DMS 273 (cell line): ENCODE results near the gene CTDSP2.
A peak's percentile ranks its signal among the peaks of the same experiment; 100 is the strongest.
"Not testable (repeated sequence)": the region's sequence is repeated elsewhere in the genome, so short reads cannot be mapped to it uniquely, and the experiment has no call there.

Source experiments
- DNase-seq: peaks from one replicate; lab custom pipeline; 2025; ENCODE audit not compliant: unreplicated experiment; lab: John Stamatoyannopoulos, UW

CTDSP2 gene

DNA sequence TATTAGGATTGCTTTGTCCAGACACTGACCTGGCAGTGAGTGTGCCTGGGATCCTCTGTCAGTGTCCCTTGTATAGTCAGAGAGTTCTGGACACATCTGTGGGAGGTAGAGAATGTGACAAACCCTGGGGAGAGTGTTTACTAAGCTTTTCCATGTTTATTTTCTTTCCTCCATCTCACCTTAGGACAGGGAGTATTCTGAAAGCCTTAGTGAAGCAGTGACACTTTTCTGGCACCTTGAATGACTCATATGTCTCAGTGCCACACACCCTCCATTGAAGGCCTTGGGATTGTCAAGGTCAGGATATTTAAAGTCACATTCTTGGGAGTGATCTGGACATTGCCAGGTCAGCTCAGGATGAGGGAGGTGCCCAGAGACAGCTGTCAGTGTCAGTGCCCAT is 34.9 kb upstream of the CTDSP2 start:
- DNase-seq: no peak

DNA sequence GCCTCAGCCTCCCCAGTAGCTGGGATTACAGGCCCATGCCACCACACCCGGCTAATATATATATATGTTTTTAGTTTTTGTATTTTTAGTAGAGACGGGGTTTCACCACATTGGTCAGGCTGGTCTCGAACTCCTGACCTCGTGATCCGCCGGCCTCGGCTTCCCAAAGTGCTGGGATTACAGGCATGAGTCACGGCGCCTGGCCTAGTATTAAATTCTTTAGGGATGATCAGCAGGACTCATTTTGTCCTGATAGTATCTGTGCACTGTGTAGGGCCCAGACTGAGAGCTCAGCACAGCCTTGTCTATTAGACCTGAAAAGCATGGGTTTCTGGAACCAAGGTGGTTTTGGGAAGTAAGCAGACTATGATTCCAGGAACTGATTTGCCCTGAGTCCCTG is 34.5 kb upstream of the CTDSP2 start:
- not testable (repeated sequence) for DNase-seq

DNA sequence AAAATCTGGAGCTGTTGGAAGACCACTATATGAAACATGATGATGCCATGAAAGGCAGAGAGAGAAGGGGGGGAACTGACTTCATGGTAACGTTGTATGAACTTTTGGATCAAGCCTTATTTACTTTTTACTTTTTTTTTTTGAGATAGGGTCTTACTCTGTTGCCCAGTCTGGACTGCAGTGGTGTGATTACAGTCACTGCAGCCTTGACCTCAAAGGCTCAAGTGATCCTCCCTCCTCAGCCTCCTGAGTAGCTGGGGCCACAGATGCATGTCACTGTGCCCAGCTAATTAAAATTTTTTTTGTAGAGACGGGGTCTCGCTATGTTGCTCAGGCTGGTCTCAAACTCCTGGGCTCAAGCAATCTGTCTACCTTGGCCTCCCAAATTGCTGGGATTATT is 31.3 kb upstream of the CTDSP2 start:
- DNase-seq: no peak

DNA sequence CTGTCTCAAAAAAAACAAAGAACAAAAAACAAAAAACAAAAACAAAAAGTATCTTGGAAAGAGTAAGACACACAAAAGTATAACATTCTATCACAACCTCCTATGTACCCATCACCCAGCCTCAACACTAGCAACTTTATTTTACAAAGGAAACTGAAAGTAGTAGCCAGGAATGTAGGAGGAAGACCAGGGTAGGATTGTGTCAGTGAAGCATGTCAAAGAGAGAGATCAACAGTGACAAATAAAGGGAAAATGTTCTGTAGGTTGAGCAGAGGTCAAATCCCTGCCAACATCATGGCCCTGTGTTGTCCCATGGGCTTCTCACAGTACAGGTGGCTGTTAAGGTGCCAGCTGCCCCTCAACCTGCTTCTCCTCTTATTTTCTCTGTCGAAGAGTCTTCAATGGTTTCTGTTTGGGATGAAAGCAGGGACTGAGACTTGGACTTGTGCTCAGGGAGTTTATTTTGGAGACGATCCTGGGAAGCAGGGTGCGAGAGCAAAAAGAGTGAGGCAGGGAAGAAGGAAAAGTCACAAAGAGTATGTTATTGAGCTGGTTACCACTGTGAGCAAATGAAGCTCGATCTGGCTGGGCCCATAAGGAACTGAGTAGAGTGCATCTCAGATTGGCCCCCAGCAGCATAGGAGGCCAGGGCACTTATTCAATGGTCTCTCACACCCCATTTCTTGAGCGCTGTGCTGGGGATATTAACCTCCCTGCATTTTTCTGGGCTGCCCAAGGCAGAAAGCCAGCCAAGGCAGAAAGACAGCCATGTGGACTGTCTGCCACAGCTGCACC is 29.4 kb upstream of the CTDSP2 start:
- no peak for DNase-seq

DNA sequence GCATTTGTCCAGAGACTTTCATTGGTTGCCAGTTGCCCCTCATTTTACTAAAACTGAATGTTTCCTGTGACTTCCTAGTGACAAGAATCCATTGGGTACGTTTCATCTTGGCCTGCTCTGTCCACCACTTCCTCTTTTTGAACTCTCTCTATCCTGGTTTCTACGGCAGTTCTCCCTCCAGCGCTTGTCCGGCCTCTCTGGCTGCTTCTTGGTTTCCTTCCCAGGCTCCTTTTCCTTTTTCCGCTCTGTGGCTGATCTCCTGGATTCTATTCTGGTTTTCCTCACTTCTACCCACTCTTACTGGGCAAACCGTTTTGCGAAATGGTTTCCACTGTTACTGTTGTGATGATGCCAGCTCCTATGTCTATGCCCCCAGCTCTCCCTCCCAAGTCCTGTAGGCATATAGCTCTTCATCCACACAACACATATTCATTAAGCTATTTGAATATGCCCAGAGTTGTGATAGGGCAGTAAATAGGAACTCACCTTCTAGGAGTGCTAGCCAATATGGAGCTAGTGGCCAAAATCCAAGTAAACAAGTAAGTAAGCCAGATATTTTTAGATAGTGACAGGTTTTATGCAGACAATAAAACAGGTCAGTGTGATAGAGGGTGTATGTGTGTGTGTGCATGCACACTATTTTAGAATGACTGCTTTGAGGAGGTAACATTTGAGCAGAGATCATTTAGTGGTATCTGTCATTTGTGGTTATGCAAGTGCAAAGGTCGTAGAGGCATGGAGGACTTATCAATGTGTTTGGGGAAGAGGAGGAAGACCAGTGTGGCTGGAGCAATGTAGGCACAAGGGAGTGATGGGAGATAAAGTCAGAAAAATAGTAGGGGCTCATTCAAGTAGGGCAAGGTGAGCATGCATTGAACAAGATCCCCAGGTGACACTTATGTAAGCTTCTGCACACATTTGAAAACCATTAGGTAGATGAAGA is 27.9 kb upstream of the CTDSP2 start:
- no peak for DNase-seq

DNA sequence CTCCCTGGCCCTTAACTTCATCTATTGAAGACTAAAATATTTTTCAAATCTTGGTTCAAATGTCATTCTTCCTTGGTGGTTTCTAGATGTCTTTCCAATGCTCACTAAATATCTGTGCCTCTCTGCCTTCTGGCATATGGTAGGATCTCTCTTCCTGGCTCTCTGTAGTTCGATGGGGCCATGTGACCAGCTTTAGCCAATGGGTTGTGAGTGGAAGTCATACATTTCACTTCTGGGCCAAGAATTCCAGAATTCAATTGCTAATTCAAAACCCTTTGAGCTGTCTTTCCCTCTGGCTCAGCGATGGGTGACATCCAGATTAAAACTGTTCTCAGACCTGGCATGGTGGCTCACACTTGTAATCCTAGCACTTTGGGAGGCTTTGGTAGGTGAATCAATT is 25.8 kb upstream of the CTDSP2 start:
- DNase-seq: peak; percentile 54

DNA sequence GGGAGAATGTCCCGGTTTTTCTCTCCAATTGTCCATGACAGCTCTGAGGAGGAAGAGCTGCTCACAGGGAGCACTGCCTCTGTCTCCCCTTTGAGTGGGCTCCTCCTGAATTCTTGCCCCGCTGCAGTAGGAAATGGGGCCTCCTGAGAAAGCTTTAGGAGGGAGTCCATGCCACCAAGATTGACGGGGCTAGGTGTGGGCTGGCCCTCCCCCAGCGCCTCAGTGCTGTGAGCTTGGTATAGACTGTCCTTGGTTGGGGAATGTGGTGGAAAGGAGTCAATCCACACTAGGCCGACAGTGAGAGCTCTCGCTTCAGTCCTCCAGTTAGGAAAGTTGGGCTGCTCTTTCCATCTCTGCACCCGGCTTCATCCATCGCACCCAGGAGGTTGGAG is 23.4 kb upstream of the CTDSP2 start:
- no peak for DNase-seq

DNA sequence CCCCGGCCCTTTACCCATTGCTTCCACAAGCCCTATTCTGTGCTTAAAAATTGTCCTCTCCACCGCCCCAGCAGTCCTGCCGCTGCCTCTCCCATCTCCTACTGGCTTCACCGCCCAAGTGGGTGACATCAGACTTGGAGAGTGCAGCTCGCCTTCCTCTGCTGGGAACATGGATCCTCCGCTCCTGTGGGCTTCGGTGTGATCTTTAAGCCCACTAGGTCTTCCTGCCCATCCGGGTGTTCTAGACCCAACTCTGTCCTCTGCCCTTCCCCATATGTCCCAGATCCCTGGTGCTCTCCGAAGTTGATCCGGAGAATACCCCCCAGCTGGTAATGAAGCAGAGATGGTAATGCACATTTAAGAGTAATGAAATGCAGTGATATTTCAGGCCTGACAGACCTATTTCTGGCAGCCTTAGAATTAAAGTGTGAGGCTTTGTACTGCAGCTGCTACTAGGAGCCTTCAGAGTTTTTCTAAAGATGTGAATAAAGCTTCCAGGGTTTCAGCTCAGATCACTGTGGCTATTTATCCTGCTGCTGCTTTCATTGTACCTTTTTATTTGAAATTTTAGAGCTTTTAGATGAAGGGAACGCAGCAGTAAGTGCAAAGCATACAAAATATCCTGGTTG is 22.9 kb upstream of the CTDSP2 start:
- peak; percentile 76 for DNase-seq

DNA sequence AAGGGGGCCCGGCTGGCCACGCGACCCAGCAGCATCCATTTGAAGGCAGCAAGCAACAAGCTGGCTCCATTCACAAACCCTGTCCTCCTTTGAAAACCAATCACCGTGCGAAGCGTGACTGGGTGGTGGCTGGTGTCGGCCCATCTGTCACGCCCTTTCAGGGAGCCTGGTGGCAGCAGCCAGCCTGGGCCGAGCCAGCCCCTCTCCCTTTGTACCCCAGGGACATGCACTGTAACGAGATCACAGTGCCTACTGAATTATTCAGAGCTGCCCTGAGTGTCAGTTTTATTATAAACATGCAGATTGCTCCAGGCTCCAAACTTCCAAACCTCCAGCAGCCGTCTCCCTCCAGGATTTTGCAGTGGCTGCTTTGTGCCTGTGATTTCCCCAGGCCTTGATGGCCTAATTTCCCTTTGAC is 22.3 kb upstream of the CTDSP2 start:
- peak; percentile 94 for DNase-seq

DNA sequence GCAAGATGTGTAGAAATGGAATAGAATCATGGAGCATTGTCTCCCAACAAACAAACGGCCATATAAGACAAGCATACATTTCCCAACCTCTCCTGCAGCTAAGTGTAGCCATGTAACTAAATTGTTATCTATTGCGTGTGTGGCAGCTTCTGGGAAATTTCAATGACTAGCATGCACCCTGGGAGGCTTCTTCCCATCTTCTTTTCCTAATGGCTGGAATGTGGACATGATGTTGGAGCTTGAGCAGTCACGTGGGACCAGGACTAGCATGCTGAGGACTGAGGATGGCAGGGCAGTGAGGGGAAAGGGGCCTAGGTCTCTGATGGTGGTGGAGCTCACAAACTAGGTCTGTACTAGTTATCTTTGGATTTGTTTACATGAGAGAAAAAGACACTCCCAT is 21.7 kb upstream of the CTDSP2 start:
- DNase-seq: no peak

DNA sequence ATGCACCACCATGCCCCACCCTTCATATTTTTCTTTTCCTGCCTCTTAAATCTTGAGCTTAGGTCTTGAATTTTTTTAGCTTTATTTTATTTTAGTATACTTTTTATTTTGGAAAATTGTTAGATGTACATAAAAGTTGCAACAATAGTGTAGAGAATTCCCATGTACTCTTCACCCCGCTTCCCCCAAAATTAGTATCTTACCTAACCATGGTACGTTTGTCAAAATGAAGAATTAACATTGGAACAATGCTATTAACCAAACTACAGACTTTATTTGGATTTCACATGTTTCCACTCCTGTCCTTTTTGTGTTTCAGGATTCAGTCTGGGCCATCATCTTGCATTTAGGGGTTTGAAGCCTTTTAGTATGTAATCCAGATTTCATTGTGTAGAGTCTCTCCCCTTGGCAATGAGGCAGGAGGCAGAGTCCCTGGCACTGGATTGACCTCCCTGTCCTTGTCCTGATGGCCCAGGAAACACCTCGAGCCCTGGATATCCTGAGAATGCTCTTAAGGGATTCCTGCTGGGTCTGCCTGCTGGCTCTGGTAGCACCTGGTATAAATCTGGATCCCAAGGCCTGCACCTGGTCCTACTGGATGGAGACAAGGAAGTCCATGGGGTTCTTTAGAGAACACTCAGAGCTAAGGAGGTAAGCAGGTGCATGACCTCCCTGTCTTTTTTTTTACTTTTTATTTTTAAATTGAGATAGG is 19.9 kb upstream of the CTDSP2 start:
- DNase-seq: no peak

DNA sequence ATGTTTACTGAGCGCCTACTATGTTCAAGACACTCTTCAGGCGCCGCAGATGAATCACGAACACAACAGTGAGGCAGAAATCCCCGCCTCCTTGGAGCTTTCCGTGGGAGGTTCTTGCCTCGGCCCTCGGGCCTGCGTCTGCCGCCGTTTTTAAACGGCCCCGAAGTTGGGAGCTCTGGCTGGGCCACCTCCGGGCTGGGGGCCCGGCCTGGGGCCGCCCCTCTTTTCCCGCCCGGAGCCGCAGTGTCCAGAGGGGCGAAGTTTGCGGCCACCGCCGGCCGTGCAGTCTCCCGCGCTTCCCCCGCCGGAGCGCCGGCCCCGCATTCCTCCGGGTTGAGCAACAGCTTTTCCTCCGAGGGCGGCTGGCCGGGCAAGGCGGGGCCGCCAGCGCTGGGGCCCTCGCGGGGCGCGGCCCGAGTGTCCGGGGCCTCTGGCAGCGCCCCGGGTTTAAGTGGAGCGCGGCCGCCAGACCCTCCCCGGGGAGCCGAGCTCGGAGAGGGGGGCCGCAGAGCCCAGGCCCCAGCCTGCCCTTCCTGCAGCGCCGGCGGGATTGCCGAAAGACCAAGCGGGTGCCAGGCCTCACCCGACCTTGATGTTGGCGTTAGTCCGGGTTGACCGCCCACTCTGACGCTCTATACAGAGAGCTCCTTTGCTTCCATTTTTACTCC is 18.7 kb upstream of the CTDSP2 start:
- DNase-seq: peak; percentile 76

DNA sequence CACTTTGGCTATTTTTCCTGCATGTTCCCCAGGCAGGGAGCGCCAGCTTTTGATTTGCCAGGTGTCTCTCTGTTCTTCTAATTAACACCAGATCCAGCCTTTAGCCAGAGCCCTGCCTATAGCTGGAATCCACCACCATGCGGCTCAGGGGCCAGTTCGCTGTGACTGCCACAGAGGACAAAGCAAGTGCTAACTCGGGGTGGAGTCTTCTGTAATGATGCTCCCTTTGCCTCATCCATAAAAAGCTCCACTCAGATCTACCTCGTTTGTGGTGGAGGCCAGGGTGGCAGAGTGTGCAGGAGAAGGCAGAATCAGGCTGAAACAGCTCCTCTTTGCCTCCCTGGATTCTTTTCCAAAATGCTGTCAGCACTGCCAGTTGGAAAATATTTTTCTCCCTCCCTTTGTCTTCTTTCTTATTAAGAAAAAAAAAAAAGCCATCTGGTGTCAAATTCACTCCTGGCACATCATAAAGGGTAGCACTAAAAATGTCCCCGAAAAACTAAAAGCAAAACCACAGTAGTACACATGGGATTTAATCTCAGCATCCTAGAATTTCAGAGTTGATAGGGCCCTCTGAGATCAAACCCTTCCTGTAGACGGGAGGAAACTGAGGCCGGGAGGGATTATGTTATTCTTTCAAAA is 18.0 kb upstream of the CTDSP2 start:
- peak; percentile 70 for DNase-seq

DNA sequence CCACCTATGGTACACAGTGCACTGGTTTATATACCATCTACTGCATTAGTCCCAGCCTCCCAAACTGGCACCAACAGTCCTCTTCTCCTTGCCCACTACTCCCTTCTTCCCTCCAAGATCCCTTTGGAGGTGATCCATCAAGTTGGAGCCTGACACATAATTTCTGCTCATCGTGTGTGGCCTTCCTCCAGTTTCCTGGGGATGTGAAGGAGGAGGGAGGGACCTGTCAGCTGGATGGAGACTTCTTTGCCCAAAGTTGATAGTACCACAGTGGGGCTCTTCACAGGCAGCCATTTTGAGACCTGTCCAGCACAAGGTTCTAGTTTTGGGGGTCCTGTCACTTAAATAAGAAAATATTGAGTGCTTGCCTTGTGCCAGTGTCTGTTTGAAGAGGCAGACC is 17.1 kb upstream of the CTDSP2 start:
- no peak for DNase-seq

DNA sequence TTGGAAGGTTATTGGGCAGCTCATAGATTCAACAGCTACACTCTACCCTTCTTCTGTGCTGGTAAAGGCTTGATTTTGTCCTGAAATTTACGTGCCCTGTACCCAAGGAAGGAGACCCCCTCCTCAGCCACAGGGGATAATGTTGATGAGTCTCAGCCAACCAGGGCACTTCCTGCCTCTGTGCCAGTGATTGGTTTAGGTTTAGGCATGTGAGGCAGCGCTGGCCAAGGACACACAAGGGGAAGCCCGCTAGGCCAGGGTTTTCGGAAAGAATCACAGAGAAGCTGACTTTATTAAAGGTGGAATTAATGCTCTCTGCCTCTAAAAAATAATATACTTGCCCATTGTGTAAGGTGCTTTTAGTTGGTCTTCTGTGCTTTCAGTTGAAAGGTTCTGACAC is 15.4 kb upstream of the CTDSP2 start:
- DNase-seq: no peak

DNA sequence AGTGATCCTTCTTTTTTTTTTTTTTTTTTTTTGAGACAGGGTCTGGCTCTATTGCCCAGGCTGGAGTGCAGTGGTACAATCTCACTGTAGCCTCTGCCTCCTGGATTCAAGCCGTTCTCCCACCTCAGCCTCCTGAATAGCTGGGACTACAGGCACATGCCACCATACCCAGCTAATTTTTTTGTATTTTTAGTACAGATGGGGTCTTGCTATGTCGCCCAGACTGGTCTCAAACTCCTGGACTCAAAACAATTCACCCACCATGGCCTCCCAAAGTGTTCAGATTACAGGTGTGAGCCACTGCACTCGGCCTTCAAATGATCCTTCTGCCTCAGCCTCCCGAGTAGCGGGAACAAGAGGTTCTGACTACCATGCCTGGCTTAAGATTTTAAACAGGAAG is 14.4 kb upstream of the CTDSP2 start:
- not testable (repeated sequence) for DNase-seq

DNA sequence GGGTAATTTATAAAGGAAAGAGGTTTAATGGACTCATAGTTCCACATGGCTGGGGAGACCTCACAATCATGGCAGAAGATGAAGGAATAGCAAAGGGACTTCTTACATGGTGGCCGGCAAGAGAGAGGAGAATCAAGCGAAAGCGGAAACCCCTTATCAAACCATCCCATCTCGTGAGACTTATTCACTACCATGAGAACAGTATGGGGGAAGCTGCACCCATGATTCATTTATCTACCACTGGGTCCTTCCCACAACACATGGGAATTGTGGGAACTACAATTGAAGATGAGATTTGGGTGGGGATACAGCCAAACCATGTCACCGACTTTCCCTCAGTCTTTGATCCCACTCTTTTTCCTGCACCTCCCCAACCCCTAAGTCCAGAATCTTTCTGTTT is 12.6 kb upstream of the CTDSP2 start:
- DNase-seq: no peak

DNA sequence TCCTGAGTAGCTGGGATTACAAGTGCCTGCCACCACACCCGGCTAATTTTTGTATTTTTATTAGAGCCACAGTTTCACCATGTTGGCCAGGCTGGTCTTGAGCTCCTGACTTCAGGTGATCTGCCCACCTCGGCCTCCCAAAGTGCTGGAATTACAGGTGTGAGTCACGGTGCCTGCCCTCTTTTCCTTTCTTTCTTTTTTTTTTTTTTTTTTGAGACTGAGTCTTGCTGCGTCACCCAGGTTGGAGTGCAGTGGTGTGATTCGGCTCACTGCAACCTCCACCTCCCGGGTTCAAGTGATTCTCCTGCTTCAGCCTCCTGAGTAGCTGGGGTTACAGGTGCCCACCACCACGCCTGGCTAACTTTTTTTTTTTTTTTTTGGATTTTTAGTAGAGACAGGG is 11.6 kb upstream of the CTDSP2 start:
- not testable (repeated sequence) for DNase-seq

DNA sequence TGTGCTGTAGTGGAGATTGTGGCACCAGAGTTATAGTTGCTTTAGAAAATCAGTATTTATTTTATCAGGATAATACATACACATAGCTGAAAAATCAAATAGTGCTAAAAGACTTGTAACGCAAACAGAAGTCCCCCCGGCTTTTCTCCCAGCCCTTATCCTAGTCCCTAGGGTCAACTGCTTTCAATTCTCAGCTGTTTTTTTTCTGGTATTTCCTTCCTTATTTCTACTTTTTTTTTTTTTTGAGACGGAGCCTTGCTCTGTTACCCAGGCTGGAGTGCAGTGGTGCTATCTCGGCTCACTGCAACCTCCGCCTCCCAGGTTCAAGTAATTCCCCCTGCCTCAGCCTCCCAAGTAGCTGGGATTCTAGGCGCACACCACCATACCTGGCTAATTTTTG is 8.4 kb upstream of the CTDSP2 start:
- no peak for DNase-seq
